ENCODE results near the gene BTF3.

DNA sequence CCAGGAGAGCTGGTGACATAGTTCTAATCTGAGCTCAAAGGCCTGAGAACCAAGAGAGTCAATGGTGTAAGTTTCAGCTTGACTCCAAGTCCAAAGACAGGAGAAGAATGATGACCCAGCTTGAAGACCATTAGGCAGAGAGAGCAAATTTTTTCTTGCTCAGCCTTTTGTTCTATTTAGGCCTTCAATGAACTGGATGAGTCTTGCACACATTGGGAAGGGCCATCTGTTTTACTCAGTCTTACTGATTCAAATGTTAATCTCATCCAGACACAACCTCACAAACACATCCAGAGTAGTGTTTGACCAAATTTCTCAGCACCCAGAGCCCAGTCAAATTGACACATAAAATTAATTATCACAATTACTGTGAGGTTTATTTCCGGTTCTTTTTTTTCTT, 7.1 kb upstream of the BTF3 start:
- TF ChIP-seq, protein P1, sequence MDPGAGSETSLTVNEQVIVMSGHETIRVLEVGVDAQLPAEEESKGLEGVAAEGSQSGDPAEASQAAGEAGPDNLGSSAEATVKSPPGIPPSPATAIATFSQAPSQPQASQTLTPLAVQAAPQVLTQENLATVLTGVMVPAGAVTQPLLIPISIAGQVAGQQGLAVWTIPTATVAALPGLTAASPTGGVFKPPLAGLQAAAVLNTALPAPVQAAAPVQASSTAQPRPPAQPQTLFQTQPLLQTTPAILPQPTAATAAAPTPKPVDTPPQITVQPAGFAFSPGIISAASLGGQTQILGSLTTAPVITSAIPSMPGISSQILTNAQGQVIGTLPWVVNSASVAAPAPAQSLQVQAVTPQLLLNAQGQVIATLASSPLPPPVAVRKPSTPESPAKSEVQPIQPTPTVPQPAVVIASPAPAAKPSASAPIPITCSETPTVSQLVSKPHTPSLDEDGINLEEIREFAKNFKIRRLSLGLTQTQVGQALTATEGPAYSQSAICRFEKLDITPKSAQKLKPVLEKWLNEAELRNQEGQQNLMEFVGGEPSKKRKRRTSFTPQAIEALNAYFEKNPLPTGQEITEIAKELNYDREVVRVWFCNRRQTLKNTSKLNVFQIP (CRISPR knock-in tag; IDR thresholded peaks at IDR 0.05; ENCODE audit: borderline replicate concordance, low read depth) = no peak
- TF ChIP-seq RARB (CRISPR knock-in tag; IDR thresholded peaks at IDR 0.05) = no peak
- no peak for TF ChIP-seq ARNTL (CRISPR knock-in tag; IDR thresholded peaks at IDR 0.05; ENCODE audit: borderline replicate concordance, low read depth)
- TF ChIP-seq, protein P2, sequence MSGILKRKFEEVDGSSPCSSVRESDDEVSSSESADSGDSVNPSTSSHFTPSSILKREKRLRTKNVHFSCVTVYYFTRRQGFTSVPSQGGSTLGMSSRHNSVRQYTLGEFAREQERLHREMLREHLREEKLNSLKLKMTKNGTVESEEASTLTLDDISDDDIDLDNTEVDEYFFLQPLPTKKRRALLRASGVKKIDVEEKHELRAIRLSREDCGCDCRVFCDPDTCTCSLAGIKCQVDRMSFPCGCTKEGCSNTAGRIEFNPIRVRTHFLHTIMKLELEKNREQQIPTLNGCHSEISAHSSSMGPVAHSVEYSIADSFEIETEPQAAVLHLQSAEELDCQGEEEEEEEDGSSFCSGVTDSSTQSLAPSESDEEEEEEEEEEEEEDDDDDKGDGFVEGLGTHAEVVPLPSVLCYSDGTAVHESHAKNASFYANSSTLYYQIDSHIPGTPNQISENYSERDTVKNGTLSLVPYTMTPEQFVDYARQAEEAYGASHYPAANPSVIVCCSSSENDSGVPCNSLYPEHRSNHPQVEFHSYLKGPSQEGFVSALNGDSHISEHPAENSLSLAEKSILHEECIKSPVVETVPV (CRISPR knock-in tag; IDR thresholded peaks at IDR 0.05) = no peak
- TF ChIP-seq GLIS3 (CRISPR knock-in tag; IDR thresholded peaks at IDR 0.05) = no peak
- TF ChIP-seq, protein P3, sequence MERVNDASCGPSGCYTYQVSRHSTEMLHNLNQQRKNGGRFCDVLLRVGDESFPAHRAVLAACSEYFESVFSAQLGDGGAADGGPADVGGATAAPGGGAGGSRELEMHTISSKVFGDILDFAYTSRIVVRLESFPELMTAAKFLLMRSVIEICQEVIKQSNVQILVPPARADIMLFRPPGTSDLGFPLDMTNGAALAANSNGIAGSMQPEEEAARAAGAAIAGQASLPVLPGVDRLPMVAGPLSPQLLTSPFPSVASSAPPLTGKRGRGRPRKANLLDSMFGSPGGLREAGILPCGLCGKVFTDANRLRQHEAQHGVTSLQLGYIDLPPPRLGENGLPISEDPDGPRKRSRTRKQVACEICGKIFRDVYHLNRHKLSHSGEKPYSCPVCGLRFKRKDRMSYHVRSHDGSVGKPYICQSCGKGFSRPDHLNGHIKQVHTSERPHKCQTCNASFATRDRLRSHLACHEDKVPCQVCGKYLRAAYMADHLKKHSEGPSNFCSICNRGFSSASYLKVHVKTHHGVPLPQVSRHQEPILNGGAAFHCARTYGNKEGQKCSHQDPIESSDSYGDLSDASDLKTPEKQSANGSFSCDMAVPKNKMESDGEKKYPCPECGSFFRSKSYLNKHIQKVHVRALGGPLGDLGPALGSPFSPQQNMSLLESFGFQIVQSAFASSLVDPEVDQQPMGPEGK (CRISPR knock-in tag; IDR thresholded peaks at IDR 0.05; ENCODE audit: borderline replicate concordance) = no peak
- TF ChIP-seq, protein P4, sequence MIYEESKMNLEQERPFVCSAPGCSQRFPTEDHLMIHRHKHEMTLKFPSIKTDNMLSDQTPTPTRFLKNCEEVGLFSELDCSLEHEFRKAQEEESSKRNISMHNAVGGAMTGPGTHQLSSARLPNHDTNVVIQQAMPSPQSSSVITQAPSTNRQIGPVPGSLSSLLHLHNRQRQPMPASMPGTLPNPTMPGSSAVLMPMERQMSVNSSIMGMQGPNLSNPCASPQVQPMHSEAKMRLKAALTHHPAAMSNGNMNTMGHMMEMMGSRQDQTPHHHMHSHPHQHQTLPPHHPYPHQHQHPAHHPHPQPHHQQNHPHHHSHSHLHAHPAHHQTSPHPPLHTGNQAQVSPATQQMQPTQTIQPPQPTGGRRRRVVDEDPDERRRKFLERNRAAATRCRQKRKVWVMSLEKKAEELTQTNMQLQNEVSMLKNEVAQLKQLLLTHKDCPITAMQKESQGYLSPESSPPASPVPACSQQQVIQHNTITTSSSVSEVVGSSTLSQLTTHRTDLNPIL (CRISPR knock-in tag; IDR thresholded peaks at IDR 0.05; ENCODE audit: low read depth) = no peak
